ENCODE measurements around the gene L1CAM. TPM values are rescaled to one million over a fixed set of nuclear protein-coding genes. Genes with fewer than 3 reads are reported as not detected.
A peak's percentile ranks its signal among the peaks of the same experiment; 100 is the strongest.

The L1CAM gene
- 0.13 TPM in 2 replicates for total RNA-seq

- DNase-seq (ENCODE audit: low read depth in 2 of 2): no peak
Observed at GRCh38 chrX:153885968-153886903, at the start of gene L1CAM. L1CAM (minus strand) TSS chrX:153886173; CDS start chrX:153875836, 10,337 bp downstream.

GRCh38 chrX:153935326-153935851 lies 49.4 kb upstream of the L1CAM start:
- no peak for DNase-seq (ENCODE audit: low read depth in 2 of 2)

- DNase-seq (ENCODE audit: low read depth in 2 of 2): peak; percentile 30 to 77
Observed at GRCh38 chrX:153934762-153935325, 48.9 kb upstream of the L1CAM start, which contains the start of gene NAA10. NAA10 (minus strand) TSS chrX:153935037; CDS start chrX:153934904, 133 bp downstream.

GRCh38 chrX:153934148-153934761 lies 48.3 kb upstream of the L1CAM start:
- DNase-seq (ENCODE audit: low read depth in 2 of 2): no peak

- peak in 1 of 2 donors; percentile 16 for DNase-seq (ENCODE audit: low read depth in 2 of 2)
Observed at GRCh38 chrX:153933748-153934147, 47.8 kb upstream of the L1CAM start.

GRCh38 chrX:153932220-153932915 lies 46.4 kb upstream of the L1CAM start:
- no peak for DNase-seq (ENCODE audit: low read depth in 2 of 2)

GRCh38 chrX:153931748-153932147 lies 45.8 kb upstream of the L1CAM start:
- no peak for DNase-seq (ENCODE audit: low read depth in 2 of 2)

GRCh38 chrX:153931151-153931550 lies 45.2 kb upstream of the L1CAM start:
- no peak for DNase-seq (ENCODE audit: low read depth in 2 of 2)

GRCh38 chrX:153930011-153930910 lies 44.3 kb upstream of the L1CAM start:
- no peak for DNase-seq (ENCODE audit: low read depth in 2 of 2)

- DNase-seq (ENCODE audit: low read depth in 2 of 2): no peak
Observed at GRCh38 chrX:153929576-153929975, 43.6 kb upstream of the L1CAM start.

- no peak for DNase-seq (ENCODE audit: low read depth in 2 of 2)
Observed at GRCh38 chrX:153928846-153929245, 42.9 kb upstream of the L1CAM start.

- peak; percentile 97 to 98 for DNase-seq (ENCODE audit: low read depth in 2 of 2)
Observed at GRCh38 chrX:153927922-153928760, 42.2 kb upstream of the L1CAM start.

GRCh38 chrX:153927672-153927921 lies 41.6 kb upstream of the L1CAM start:
- no peak for DNase-seq (ENCODE audit: low read depth in 2 of 2)

- DNase-seq (ENCODE audit: low read depth in 2 of 2): peak; percentile 34 to 71
Observed at GRCh38 chrX:153926858-153927671, 41.1 kb upstream of the L1CAM start.

- DNase-seq (ENCODE audit: low read depth in 2 of 2): no peak
Observed at GRCh38 chrX:153926552-153926857, 40.5 kb upstream of the L1CAM start.

- DNase-seq (ENCODE audit: low read depth in 2 of 2): no peak
Observed at GRCh38 chrX:153925739-153926551, 40.0 kb upstream of the L1CAM start, which contains the start of gene ARHGAP4. ARHGAP4 (minus strand) TSS chrX:153926264; CDS start chrX:153926202, 62 bp downstream.

GRCh38 chrX:153925387-153925738 lies 39.4 kb upstream of the L1CAM start:
- no peak for DNase-seq (ENCODE audit: low read depth in 2 of 2)

Measured in dermis microvascular lymphatic vessel endothelial cell (primary cell).